Naive thymus-derived CD8-positive, alpha-beta T cell (primary cell): ENCODE measurements around the gene NCBP2. TPM values are rescaled to one million over a fixed set of nuclear protein-coding genes. Genes with fewer than 3 reads are reported as not detected.
A peak's percentile ranks its signal among the peaks of the same experiment; 100 is the strongest.

Source experiments
- ATAC-seq, 2 donors: fragments of 150-1000 bp; cut with Tn5 transposase in 1 of 2; sonication (Bioruptor Pico), chemical (Tn5 transposase) in 1 of 2; 1 replicate in 1 of 2; 2 replicates in 1 of 2; pipeline ENCODE4 v1.10.0; 2021; ENCODE audit warnings: mild to moderate bottlenecking in 2 of 2, moderate library complexity in 2 of 2
- POLR2A ChIA-PET: fragments of 350-600 bp; sonication (Branson Sonifier 250); formaldehyde crosslinking; loops from one replicate; lab custom pipeline; 2021; ENCODE audit warnings: antibody characterized with exemption; lab: Charles Lee
- DNase-seq, 10 donors: peaks; one replicate each; pipeline versions ENCODE4 v3.0.0 to v3.0.0-alpha.2; 2020 to 2022
- H3K27ac Mint-ChIP-seq, 10 donors: one replicate each; pipeline ENCODE4 v1.8.0; 2020 to 2022; ENCODE audit warnings: mild to moderate bottlenecking in 10 of 10, mixed read lengths in 10 of 10, moderate library complexity in 4 of 10, inconsistent platforms in 1 of 10
- H3K27me3 Mint-ChIP-seq, 5 donors: one replicate each; pipeline ENCODE4 v1.8.0; 2021 to 2022; ENCODE audit warnings: mixed read lengths in 5 of 5
- H3K36me3 Mint-ChIP-seq, 3 donors: one replicate each; pipeline ENCODE4 v1.8.0; 2020 to 2022; ENCODE audit warnings: mixed read lengths in 3 of 3, mild to moderate bottlenecking in 2 of 3, inconsistent platforms in 1 of 3
- H3K4me1 Mint-ChIP-seq, 4 donors: one replicate each; pipeline ENCODE4 v1.8.0; 2021 to 2022; ENCODE audit warnings: mixed read lengths in 4 of 4
- H3K4me3 Mint-ChIP-seq, 10 donors: one replicate each; pipeline ENCODE4 v1.8.0; 2020 to 2022; ENCODE audit warnings: mild to moderate bottlenecking in 10 of 10, mixed read lengths in 10 of 10, moderate library complexity in 6 of 10, inconsistent platforms in 1 of 10
- H3K9me3 Mint-ChIP-seq, 9 donors: one replicate each; pipeline ENCODE4 v1.8.0; 2020 to 2022; ENCODE audit warnings: mixed read lengths in 9 of 9, mild to moderate bottlenecking in 3 of 9, inconsistent platforms in 1 of 9, moderate library complexity in 1 of 9
- polyA plus RNA-seq, 3 donors: library from polyadenylated mRNA; unstranded; fragments of 300-500 nt; fragmentation: Illumina TruSeq; gene quantifications; one replicate each; pipeline ENCODE4 v1.2.3, GENCODE V29; 2021
- total RNA-seq, 8 experiments: library from RNA in 2 of 8; stranded (reverse) in 2 of 8; gene quantifications; one replicate each; pipeline ENCODE4 v1.2.3 and lab custom pipeline; 2021 to 2026

NCBP2 gene
- total RNA-seq (10 to 100 TPM; 80.5 to 86.4 TPM), polyA plus RNA-seq (10 to 100 TPM; 54.9 to 87.0 (median 70.8) TPM), total RNA-seq (lab: John Stamatoyannopoulos, UW) (66.4 to 244 (median 113) reads per million in 6 experiments)

GRCh38 chr3:196942226-196942914 is at the start of gene NCBP2:
Gene NCBP2 (minus strand): TSS chr3:196942528. CDS start chr3:196942503, 25 bp downstream.
- Mint-ChIP-seq H3K4me1 (peaks cover 23 to 54% (median 51%) of the 10 kb centered on the region in 4 donors), H3K9me3 (peaks cover 0 to 1% (median 0%) of the 10 kb centered on the region in 9 donors), H3K36me3 (peaks cover 4 to 43% (median 4%) of the 10 kb centered on the region in 3 donors), H3K4me3 (peak within 1 kb of the TSS; percentile 87 to 99 (median 96)), H3K27me3 (peaks cover 0 to 3% (median 0%) of the 10 kb centered on the region in 5 donors), H3K27ac (peak within 1 kb of the TSS; percentile 95 to 99 (median 98))
- ATAC-seq (peak; percentile 93), DNase-seq (peak; percentile 98 to 100 (median 99))
- POLR2A ChIA-PET: interaction anchor here (0.6 to 2.9 kb wide), 17 partner anchors 19 to 864 kb away, joined by 3 to 55 read pairs (median 5); partner anchors contain the start of genes CEP19, DLG1, FBXO45 and PAK2

GRCh38 chr3:196991581-196992460 is 49.5 kb upstream of the NCBP2 start:
- no peaks in the 10 kb centered on the region for H3K9me3 Mint-ChIP-seq
- H3K27me3 Mint-ChIP-seq: peaks cover 0 to 3% (median 2%) of the 10 kb centered on the region in 5 donors
- no peaks in the 10 kb centered on the region for H3K36me3 Mint-ChIP-seq
- no peaks in the 10 kb centered on the region for H3K4me1 Mint-ChIP-seq
- no peak overlapping the region for H3K4me3 Mint-ChIP-seq
- no peak overlapping the region for H3K27ac Mint-ChIP-seq
- ATAC-seq (no peak), DNase-seq (no peak)
- POLR2A ChIA-PET: no interaction called here

GRCh38 chr3:196990601-196991007 is 48.3 kb upstream of the NCBP2 start:
- Mint-ChIP-seq H3K27ac (no peak overlapping the region), H3K4me3 (no peak overlapping the region), H3K4me1 (no peaks in the 10 kb centered on the region), H3K36me3 (no peaks in the 10 kb centered on the region), H3K27me3 (peaks cover 0 to 6% (median 3%) of the 10 kb centered on the region in 5 donors), H3K9me3 (no peaks in the 10 kb centered on the region)
- ATAC-seq (no peak), DNase-seq (no peak)
- POLR2A ChIA-PET: no interaction called here

GRCh38 chr3:196989721-196990262 is 47.5 kb upstream of the NCBP2 start:
- POLR2A ChIA-PET: no interaction called here
- Mint-ChIP-seq H3K9me3 (no peaks in the 10 kb centered on the region), H3K4me3 (no peak overlapping the region), H3K36me3 (no peaks in the 10 kb centered on the region), H3K27ac (peak overlapping the region in 1 of 10 donors; percentile 25), H3K27me3 (peaks cover 0 to 9% (median 5%) of the 10 kb centered on the region in 5 donors), H3K4me1 (no peaks in the 10 kb centered on the region)
- ATAC-seq (no peak), DNase-seq (no peak)

- H3K4me1 Mint-ChIP-seq: no peaks in the 10 kb centered on the region
- peak overlapping the region in 1 of 10 donors; percentile 55 for H3K27ac Mint-ChIP-seq
- H3K27me3 Mint-ChIP-seq: peaks cover 0 to 10% (median 10%) of the 10 kb centered on the region in 5 donors
- DNase-seq: no peak
- no peak for ATAC-seq
- H3K4me3 Mint-ChIP-seq: no peak overlapping the region
- POLR2A ChIA-PET: no interaction called here
- H3K9me3 Mint-ChIP-seq: peaks cover 0 to 7% (median 3%) of the 10 kb centered on the region in 9 donors
- peaks cover 0 to 4% (median 0%) of the 10 kb centered on the region in 3 donors for H3K36me3 Mint-ChIP-seq
These were observed 46.1 kb upstream of the NCBP2 start for GRCh38 chr3:196988241-196989029.

DNA sequence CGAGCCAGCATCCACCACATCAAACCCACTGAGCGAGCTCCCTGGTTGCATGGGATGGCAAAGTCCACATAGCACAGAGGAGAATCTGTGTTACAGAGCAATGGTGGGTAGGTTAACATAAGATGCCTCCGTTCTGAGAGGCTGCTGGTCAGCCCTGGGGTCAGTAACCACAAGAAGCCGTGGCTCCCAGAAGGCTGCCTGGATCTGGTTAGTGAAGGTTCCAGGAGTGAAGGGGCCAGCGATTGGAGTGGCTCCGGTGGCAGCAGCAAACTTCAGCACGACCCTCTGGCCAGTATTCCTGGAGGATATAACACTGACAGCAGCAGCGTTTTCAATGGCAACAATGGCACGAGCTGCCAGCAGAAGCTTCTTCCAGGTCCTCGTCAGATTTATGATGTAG is 44.7 kb upstream of the NCBP2 start:
- H3K4me3 Mint-ChIP-seq: no peak overlapping the region
- peaks cover 0 to 8% (median 0%) of the 10 kb centered on the region in 3 donors for H3K36me3 Mint-ChIP-seq
- no peak for DNase-seq
- H3K9me3 Mint-ChIP-seq: peaks cover 0 to 15% (median 8%) of the 10 kb centered on the region in 9 donors
- POLR2A ChIA-PET: interaction anchor here (0.7 to 1.0 kb wide), 2 partner anchors 35 to 121 kb away, joined by 4 read pairs; no protein-coding TSS in a partner anchor
- H3K4me1 Mint-ChIP-seq: no peaks in the 10 kb centered on the region
- no peak overlapping the region for H3K27ac Mint-ChIP-seq
- no peak for ATAC-seq
- H3K27me3 Mint-ChIP-seq: peaks cover 0 to 12% (median 10%) of the 10 kb centered on the region in 5 donors

GRCh38 chr3:196985954-196986885 is 43.9 kb upstream of the NCBP2 start:
- peaks cover 0 to 15% (median 10%) of the 10 kb centered on the region in 5 donors for H3K27me3 Mint-ChIP-seq
- POLR2A ChIA-PET: interaction anchor here (0.7 to 1.0 kb wide), 2 partner anchors 36 to 122 kb away, joined by 4 read pairs; no protein-coding TSS in a partner anchor

GRCh38 chr3:196985298-196985697 is 43.0 kb upstream of the NCBP2 start:
- H3K4me3 Mint-ChIP-seq: no peak overlapping the region
- H3K9me3 Mint-ChIP-seq: peaks cover 0 to 22% (median 10%) of the 10 kb centered on the region in 9 donors
- POLR2A ChIA-PET: no interaction called here
- peaks cover 0 to 8% (median 0%) of the 10 kb centered on the region in 3 donors for H3K36me3 Mint-ChIP-seq
- no peak for ATAC-seq
- peaks cover 0 to 15% (median 12%) of the 10 kb centered on the region in 5 donors for H3K27me3 Mint-ChIP-seq
- no peak overlapping the region for H3K27ac Mint-ChIP-seq
- DNase-seq: no peak
- no peaks in the 10 kb centered on the region for H3K4me1 Mint-ChIP-seq

More at GRCh38 chr3:196985954-196986885, 43.9 kb upstream of the NCBP2 start:
- no peak overlapping the region for H3K4me3 Mint-ChIP-seq
- H3K36me3 Mint-ChIP-seq: peaks cover 0 to 8% (median 0%) of the 10 kb centered on the region in 3 donors
- H3K27ac Mint-ChIP-seq: no peak overlapping the region
- DNase-seq (no peak), ATAC-seq (no peak)
- H3K4me1 Mint-ChIP-seq: no peaks in the 10 kb centered on the region
- peaks cover 0 to 21% (median 10%) of the 10 kb centered on the region in 9 donors for H3K9me3 Mint-ChIP-seq

DNA sequence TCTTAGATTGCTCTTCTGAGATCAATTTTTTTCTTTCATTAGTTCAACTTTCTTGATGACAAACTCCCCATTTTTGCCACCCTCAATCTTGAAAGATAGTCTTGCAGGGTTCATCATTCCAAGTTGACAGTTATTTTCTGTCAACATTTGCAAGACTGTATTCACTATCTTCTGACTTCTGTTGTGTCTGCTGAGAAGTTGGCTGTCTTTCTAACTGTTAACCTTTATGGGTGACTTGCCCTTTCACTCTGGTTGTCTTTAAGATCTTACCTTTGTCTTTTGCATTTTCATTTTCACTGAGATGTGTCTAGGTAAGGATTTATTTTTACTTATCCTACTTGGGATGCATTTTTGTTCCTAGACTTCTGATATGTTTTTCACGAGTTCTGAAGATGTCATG is 40.9 kb upstream of the NCBP2 start:
- Mint-ChIP-seq H3K9me3 (peaks cover 0 to 22% (median 10%) of the 10 kb centered on the region in 9 donors), H3K27ac (no peak overlapping the region), H3K36me3 (peaks cover 0 to 8% (median 0%) of the 10 kb centered on the region in 3 donors), H3K27me3 (peaks cover 8 to 18% (median 14%) of the 10 kb centered on the region in 5 donors), H3K4me3 (no peak overlapping the region), H3K4me1 (peaks cover 0 to 6% (median 0%) of the 10 kb centered on the region in 4 donors)
- no peak for DNase-seq
- POLR2A ChIA-PET: no interaction called here
- no peak for ATAC-seq

GRCh38 chr3:196981657-196982056 is 39.3 kb upstream of the NCBP2 start:
- Mint-ChIP-seq H3K27me3 (peaks cover 7 to 16% (median 11%) of the 10 kb centered on the region in 5 donors), H3K4me1 (peaks cover 0 to 6% (median 0%) of the 10 kb centered on the region in 4 donors), H3K36me3 (peaks cover 0 to 8% (median 0%) of the 10 kb centered on the region in 3 donors), H3K9me3 (peaks cover 0 to 22% (median 10%) of the 10 kb centered on the region in 9 donors), H3K27ac (no peak overlapping the region), H3K4me3 (no peak overlapping the region)
- ATAC-seq (no peak), DNase-seq (no peak)
- POLR2A ChIA-PET: no interaction called here
